ENCODE measurements around the gene ATOH8.

GRCh38 chr2:85827879-85828569 is 74.2 kb downstream of the ATOH8 start:
- TF ChIP-seq CTCF (IDR thresholded peaks at IDR 0.05) (no peak), EP300 (IDR thresholded peaks at IDR 0.05) (no peak), POLR2A (IDR thresholded peaks at IDR 0.05) (no peak)
